Keratinocyte (primary cell): Measurements from ENCODE around the gene PFN2. TPM values are rescaled to one million over a fixed set of nuclear protein-coding genes. Genes with fewer than 3 reads are reported as not detected.

ENCODE experiments used
- DNase-seq: peaks from one replicate; pipeline ENCODE4 v3.0.0-alpha.2; 2011; ENCODE audit warnings: low read depth, missing footprints, low spot score
- FAIRE-seq: peaks from 2 replicates; lab custom pipeline; 2011; peaks lifted over from hg19 to GRCh38; lab: Jason Lieb, UNC
- H2AFZ ChIP-seq: 2 replicates; pipeline ENCODE4 v1.6.0; 2012; ENCODE audit warnings: low read length, control low read depth, inconsistent platforms; ENCODE audit not compliant: control insufficient read depth
- H3K27ac ChIP-seq: 2 replicates; pipeline ENCODE4 v1.5.1; 2011; ENCODE audit warnings: low read length; ENCODE audit not compliant: control insufficient read depth, insufficient read depth
- H3K27me3 ChIP-seq: 3 replicates; pipeline ENCODE4 v1.6.0; 2011; ENCODE audit warnings: low read length; ENCODE audit not compliant: control insufficient read depth, insufficient read depth; ENCODE audit errors: extremely low read depth
- H3K36me3 ChIP-seq, 2 experiments: 2 replicates in 1 of 2; 3 replicates in 1 of 2; pipeline ENCODE4 v1.5.1; 2011; ENCODE audit warnings: low read length in 2 of 2, mild to moderate bottlenecking in 1 of 2; ENCODE audit not compliant: control insufficient read depth in 2 of 2, insufficient read depth in 2 of 2; ENCODE audit errors: extremely low read depth in 1 of 2
- H3K4me1 ChIP-seq: 3 replicates; pipeline ENCODE4 v1.5.1; 2011; ENCODE audit warnings: low read length; ENCODE audit not compliant: control insufficient read depth, insufficient read depth; ENCODE audit errors: extremely low read depth
- H3K4me2 ChIP-seq: 3 replicates; pipeline ENCODE4 v1.6.0; 2011; ENCODE audit warnings: low read depth, low read length; ENCODE audit not compliant: control insufficient read depth, insufficient read depth; ENCODE audit errors: extremely low read depth
- H3K4me3 ChIP-seq, 3 experiments: fragments of 200-600 bp in 1 of 3; sonication (generic) in 1 of 3; 2 replicates in 2 of 3; 3 replicates in 1 of 3; pipeline ENCODE4 v1.5.1; 2011 to 2016; ENCODE audit warnings: low read length in 3 of 3, mild to moderate bottlenecking in 3 of 3, control low read depth in 2 of 3, inconsistent platforms in 1 of 3, low read depth in 1 of 3, mixed read lengths in 1 of 3, mixed run types in 1 of 3, moderate library complexity in 1 of 3; ENCODE audit not compliant: control insufficient read depth in 2 of 3, insufficient read depth in 2 of 3; ENCODE audit errors: extremely low read depth in 1 of 3
- H3K79me2 ChIP-seq: 2 replicates; pipeline ENCODE4 v1.6.0; 2012; ENCODE audit warnings: low read length; ENCODE audit not compliant: control insufficient read depth, insufficient read depth
- H3K9ac ChIP-seq: 3 replicates; pipeline ENCODE4 v1.6.0; 2011; ENCODE audit warnings: low read length; ENCODE audit not compliant: control insufficient read depth, insufficient read depth; ENCODE audit errors: extremely low read depth
- H3K9me1 ChIP-seq: 3 replicates; pipeline ENCODE4 v1.6.0; 2011; ENCODE audit warnings: low read length; ENCODE audit not compliant: control insufficient read depth, insufficient read depth; ENCODE audit errors: extremely low read depth
- H3K9me3 ChIP-seq: 2 replicates; pipeline ENCODE4 v1.5.1; 2012; ENCODE audit warnings: low read depth, low read length; ENCODE audit not compliant: control insufficient read depth
- H4K20me1 ChIP-seq: 3 replicates; pipeline ENCODE4 v1.6.0; 2011; ENCODE audit warnings: low read length; ENCODE audit not compliant: control insufficient read depth, insufficient read depth; ENCODE audit errors: extremely low read depth
- CTCF ChIP-seq, 3 experiments: IDR thresholded peaks in 1 of 3; conservative IDR thresholded peaks in 1 of 3; optimal IDR thresholded peaks in 1 of 3; 2 replicates in 2 of 3; 3 replicates in 1 of 3; pipeline versions ENCODE3 to v1.5.1; 2011; ENCODE audit warnings: low read length in 3 of 3, mild to moderate bottlenecking in 3 of 3, moderate library complexity in 2 of 3, control low read depth in 1 of 3, inconsistent platforms in 1 of 3; ENCODE audit not compliant: insufficient read depth in 2 of 3; ENCODE audit errors: extremely low read depth in 1 of 3
- EZH2 ChIP-seq: IDR thresholded peaks from one replicate; pipeline ENCODE4 v1.6.1; 2012; ENCODE audit warnings: inconsistent platforms, mild to moderate bottlenecking, low read length, moderate library complexity
- dilution Hi-C: fragments of 300-500 bp; cut with MboI; formaldehyde crosslinking; loops from one replicate; pipeline ENCODE4 v1.7.0; 2020; ENCODE audit warnings: low sequenced_read_pairs; ENCODE audit not compliant: extremely low pct_ligation_motif_present
- polyA plus RNA-seq, 5 experiments: library from polyadenylated mRNA; depleted of rRNA in 3 of 5; stranded (reverse) in 3 of 5; stranded (forward) in 1 of 5; unstranded in 1 of 5; fragments of >200 nt; gene quantifications; 1 replicate in 1 of 5; 2 replicates in 3 of 5; 3 replicates in 1 of 5; pipeline versions ENCODE4 v1.2.1 to v1.2.3, GENCODE V29; 2011 to 2012; ENCODE audit warnings: missing spikeins in 2 of 5, low read depth in 1 of 5, low replicate concordance in 1 of 5

The PFN2 gene
- polyA plus RNA-seq, 1 donor (not counting 4 experiments of a cell fraction or from before 2014, with no cell fraction given), result 334 TPM

- no peak for FAIRE-seq
- TF ChIP-seq CTCF (optimal IDR thresholded peaks at IDR 0.05 in 1 of 3, IDR thresholded peaks at IDR 0.05 in 1 of 3, conservative IDR thresholded peaks at IDR 0.05 in 1 of 3; ENCODE audit: extremely low read depth in 1 of 3, insufficient read depth in 2 of 3, low read length in 3 of 3) (no peak), EZH2 (no peak)
- no peak overlapping the region for H3K9ac ChIP-seq
- no peak overlapping the region for H3K27ac ChIP-seq
- DNase-seq, result no peak
- H2AFZ ChIP-seq, result no peak overlapping the region
- H3K9me1 ChIP-seq, result no peaks in the 10 kb centered on the region
- H4K20me1 ChIP-seq, result no peaks in the 10 kb centered on the region
- no peak overlapping the region for H3K4me3 ChIP-seq
- dilution Hi-C loops, result no loop called here
- H3K4me1 ChIP-seq, result no peaks in the 10 kb centered on the region
- H3K4me2 ChIP-seq, result no peak overlapping the region
- H3K36me3 ChIP-seq, result peaks cover 0 to 2% of the 10 kb centered on the region in 2 experiments
- no peaks in the 10 kb centered on the region for H3K79me2 ChIP-seq
- no peaks in the 10 kb centered on the region for H3K27me3 ChIP-seq
- H3K9me3 ChIP-seq, result peaks cover 3% of the 10 kb centered on the region
Measured at GRCh38 chr3:149933858-149934257, 36.8 kb downstream of the PFN2 start.

DNA sequence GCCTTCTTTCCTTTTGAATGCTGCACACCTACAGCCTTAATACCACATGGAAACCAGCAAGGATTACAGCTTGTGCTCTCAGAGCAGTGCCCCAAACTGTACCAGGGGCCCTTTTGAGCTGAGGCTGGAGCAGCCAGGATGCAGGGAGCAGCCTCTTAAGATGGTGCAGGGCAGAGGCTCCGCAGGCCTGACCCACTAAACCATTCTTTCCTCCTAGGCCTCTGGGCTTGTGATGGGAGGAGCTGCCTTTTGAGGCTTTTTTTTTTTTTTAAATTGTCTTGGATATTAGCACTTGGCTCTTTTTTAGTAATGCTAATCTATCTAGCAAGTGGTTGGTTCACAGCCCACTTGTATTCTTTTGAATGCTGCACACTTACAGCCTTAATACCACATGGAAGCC lies 37.7 kb downstream of the PFN2 start:
- no peak overlapping the region for H2AFZ ChIP-seq
- TF ChIP-seq EZH2 (no peak), CTCF (optimal IDR thresholded peaks at IDR 0.05 in 1 of 3, IDR thresholded peaks at IDR 0.05 in 1 of 3, conservative IDR thresholded peaks at IDR 0.05 in 1 of 3; ENCODE audit: extremely low read depth in 1 of 3, insufficient read depth in 2 of 3, low read length in 3 of 3) (no peak)
- H3K36me3 ChIP-seq, result peaks cover 0 to 2% of the 10 kb centered on the region in 2 experiments
- H3K4me1 ChIP-seq, result no peaks in the 10 kb centered on the region
- FAIRE-seq (no peak), DNase-seq (no peak)
- no peak overlapping the region for H3K4me2 ChIP-seq
- H3K79me2 ChIP-seq, result no peaks in the 10 kb centered on the region
- no peaks in the 10 kb centered on the region for H3K27me3 ChIP-seq
- no peak overlapping the region for H3K4me3 ChIP-seq
- H3K27ac ChIP-seq, result no peak overlapping the region
- H3K9me1 ChIP-seq, result no peaks in the 10 kb centered on the region
- peaks cover 3% of the 10 kb centered on the region for H3K9me3 ChIP-seq
- dilution Hi-C loops, result no loop called here
- no peaks in the 10 kb centered on the region for H4K20me1 ChIP-seq
- H3K9ac ChIP-seq, result no peak overlapping the region
